ENCODE measurements around the gene CELSR1. TPM values are rescaled to one million over a fixed set of nuclear protein-coding genes. Genes with fewer than 3 reads are reported as not detected.

CELSR1 gene
- total and polyA plus RNA-seq, 2 of the 13 experiments (the other 11 are each of a cell fraction or from before 2014, with no cell fraction given) = 0.78 to 1.8 TPM

GRCh38 chr22:46352276-46352675 lies 185.1 kb downstream of the CELSR1 start:
- no peak for ATAC-seq
- ChIA-PET POLR2A (no interaction called here), CTCF (ENCODE audit: low intra/inter-chr PET ratio, low total read pairs) (no interaction called here)
- H3K4me3 ChIP-seq (replicated peaks in 1 of 3; ENCODE audit: insufficient read depth in 1 of 3, low read depth in 2 of 3, low read length in 3 of 3) = no peak overlapping the region
- no peak for DNase-seq (ENCODE audit: low spot score)
- 93% methylated on average over 10 of the region's 10 CpGs for WGBS (ENCODE audit: low lambda C conversion rate)
- H2AFZ ChIP-seq (ENCODE audit: low read length) = no peak overlapping the region
- in situ Hi-C loops (cut with HindIII; ENCODE audit: extremely low pct_ligation_motif_present, low pct_unique_long_range_greater_than_20kb) (no loop called here), intact Hi-C loops (cut with micrococcal nuclease; ENCODE audit: unreplicated experiment) (no loop called here)
- no peaks in the 10 kb centered on the region for H3K27me3 ChIP-seq (ENCODE audit: control insufficient read depth in 1 of 2, insufficient read depth in 2 of 2, low read length in 2 of 2)
- no TSS peak for BruUV-seq (replicated peaks)
- no peaks in the 10 kb centered on the region for H4K20me1 ChIP-seq (ENCODE audit: insufficient read depth, low read length)
- H3K27ac ChIP-seq (ENCODE audit: extremely low read length, insufficient read depth, low read length) = no peak overlapping the region
- H3K4me2 ChIP-seq (ENCODE audit: low read depth, low read length) = no peak overlapping the region
- FAIRE-seq = no peak
- no peaks in the 10 kb centered on the region for H3K79me2 ChIP-seq (ENCODE audit: insufficient read depth, low read length)
- peaks cover 56 to 94% of the 10 kb centered on the region in 2 experiments for H3K36me3 ChIP-seq (replicated peaks in 1 of 2; ENCODE audit: control insufficient read depth in 1 of 2, insufficient read depth in 2 of 2, low read length in 2 of 2)
- no peaks in the 10 kb centered on the region for H3K9me3 ChIP-seq (ENCODE audit: low read length)
- no peak overlapping the region for H3K9ac ChIP-seq (ENCODE audit: insufficient read depth, low read depth, low read length)
- no peaks in the 10 kb centered on the region for H3K4me1 ChIP-seq (ENCODE audit: insufficient read depth, low read length)
- TF ChIP-seq ZNF446 (CRISPR knock-in tag; IDR thresholded peaks at IDR 0.05) (no peak), ZNF547 (CRISPR knock-in tag; IDR thresholded peaks at IDR 0.05) (no peak), ZGPAT (CRISPR knock-in tag; IDR thresholded peaks at IDR 0.05) (no peak), ELF4 (CRISPR knock-in tag; IDR thresholded peaks at IDR 0.05; ENCODE audit: borderline replicate concordance) (no peak), ZNF703 (CRISPR knock-in tag; IDR thresholded peaks at IDR 0.05; ENCODE audit: borderline replicate concordance) (no peak), ZNF761 (CRISPR knock-in tag; conservative IDR thresholded peaks at IDR 0.05) (no peak), SATB2 (CRISPR knock-in tag; IDR thresholded peaks at IDR 0.05) (no peak), IRF9 (CRISPR knock-in tag; IDR thresholded peaks at IDR 0.05; ENCODE audit: borderline replicate concordance) (no peak), FOXO1 (CRISPR knock-in tag; IDR thresholded peaks at IDR 0.05) (no peak), PATZ1 (CRISPR knock-in tag; IDR thresholded peaks at IDR 0.05) (no peak), ZNF770 (CRISPR knock-in tag; IDR thresholded peaks at IDR 0.05) (no peak), ZBTB8A (CRISPR knock-in tag; IDR thresholded peaks at IDR 0.05; ENCODE audit: borderline replicate concordance, low read depth) (no peak), SRSF9 (IDR thresholded peaks at IDR 0.05; ENCODE audit: borderline replicate concordance, insufficient read depth, low read depth, low read length, poor library complexity, severe bottlenecking) (no peak), ZNF367 (CRISPR knock-in tag; IDR thresholded peaks at IDR 0.05; ENCODE audit: borderline replicate concordance) (no peak), CBX5 (CRISPR knock-in tag; IDR thresholded peaks at IDR 0.05; ENCODE audit: borderline replicate concordance) (no peak)
